Measurements from ENCODE around the gene UPK3BL2.
"Not testable (repeated sequence)": the region's sequence is repeated elsewhere in the genome, so short reads cannot be mapped to it uniquely, and the experiment has no call there.

UPK3BL2 gene

DNA sequence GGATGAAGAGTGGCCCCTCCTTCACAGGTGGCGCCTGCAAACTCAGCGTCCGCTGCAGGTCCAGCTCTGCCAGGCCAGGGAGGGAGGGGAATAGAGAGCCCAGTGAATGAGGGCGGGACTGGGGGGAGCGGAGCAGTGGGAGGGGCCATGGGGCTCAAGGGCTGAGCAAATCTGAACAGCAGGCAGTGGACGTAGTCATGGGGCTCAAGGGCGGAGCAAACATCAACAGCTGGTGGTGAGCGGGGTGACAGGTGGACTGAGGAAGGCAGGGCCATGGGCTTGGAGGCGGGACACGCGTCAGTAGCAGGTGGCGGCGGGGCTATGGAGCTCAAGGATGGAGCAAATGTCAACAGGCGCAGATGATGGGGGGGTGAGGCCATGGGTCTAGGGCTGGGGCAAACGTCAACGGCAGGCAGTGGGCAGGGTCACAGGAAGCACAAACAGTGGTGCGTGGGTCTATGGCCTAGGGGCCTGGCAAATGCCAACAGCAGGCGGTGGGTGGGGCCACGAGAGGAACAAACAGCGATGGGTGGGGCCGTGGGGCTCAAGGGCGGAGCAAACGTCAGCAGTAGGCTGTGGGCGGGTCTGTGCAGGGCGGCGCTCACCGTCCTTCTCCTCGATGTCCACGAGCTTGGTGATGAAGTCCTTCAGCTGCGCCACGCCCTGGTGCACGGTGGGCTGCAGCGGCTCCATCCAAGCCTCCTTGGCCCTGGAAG is 50.1 kb downstream of the UPK3BL2 start:
- not testable (repeated sequence) for DNase-seq

DNA sequence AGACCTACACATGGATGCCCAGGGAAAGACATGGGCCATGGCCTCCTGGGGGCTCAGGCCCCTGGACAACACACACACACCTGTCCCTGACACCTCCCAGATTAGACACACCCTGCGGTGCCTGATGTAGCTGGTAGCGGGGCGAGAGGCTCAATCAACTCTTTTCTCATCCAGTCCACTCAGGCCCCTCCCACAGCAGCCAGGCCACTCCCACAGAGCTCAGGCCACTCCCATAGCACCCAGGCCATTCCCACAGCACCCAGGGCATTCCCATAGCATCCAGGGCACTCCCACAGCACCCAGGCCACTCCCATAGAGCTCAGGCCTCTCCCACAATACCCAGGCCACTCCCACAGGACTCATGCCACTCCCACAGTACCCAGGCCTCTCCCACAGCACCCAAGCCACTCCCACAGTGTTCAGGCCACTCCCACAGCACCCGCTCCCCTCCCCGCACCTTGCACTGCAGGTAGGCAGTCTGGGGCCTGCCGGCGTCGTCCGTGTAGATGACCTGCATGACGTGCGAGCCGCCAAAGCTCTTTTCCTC is 52.9 kb downstream of the UPK3BL2 start:
- DNase-seq: peak; percentile 73
